Trophoblast cell (in vitro differentiated cells and primary cell): ENCODE data around the gene SLC7A14.

Experiments
- DNase-seq, 2 donors: peaks; one replicate each; pipeline ENCODE4 v3.0.0-alpha.2; 2016
- H2AFZ ChIP-seq: 2 replicates; pipeline ENCODE4 v1.6.1; 2013; ENCODE audit warnings: low read length, moderate library complexity, mild to moderate bottlenecking; ENCODE audit not compliant: insufficient read depth, poor library complexity
- H2AK5ac ChIP-seq: 2 replicates; pipeline ENCODE4 v1.6.1; 2013; ENCODE audit warnings: mild to moderate bottlenecking, low read length
- H2BK120ac ChIP-seq: 2 replicates; pipeline ENCODE4 v1.6.1; 2013; ENCODE audit warnings: low read length, mild to moderate bottlenecking, moderate library complexity; ENCODE audit not compliant: insufficient read depth, poor library complexity
- H2BK12ac ChIP-seq: 2 replicates; pipeline ENCODE4 v1.6.1; 2013; ENCODE audit warnings: mild to moderate bottlenecking, low read length, moderate library complexity
- H2BK5ac ChIP-seq: 2 replicates; pipeline ENCODE4 v1.6.1; 2013; ENCODE audit warnings: low read length, low read depth, moderate library complexity, mild to moderate bottlenecking; ENCODE audit not compliant: poor library complexity
- H3K14ac ChIP-seq: 2 replicates; pipeline ENCODE4 v1.6.1; 2013; ENCODE audit warnings: mild to moderate bottlenecking, low read length
- H3K18ac ChIP-seq: 2 replicates; pipeline ENCODE4 v1.6.1; 2013; ENCODE audit warnings: mild to moderate bottlenecking, low read length
- H3K23ac ChIP-seq: 2 replicates; pipeline ENCODE4 v1.6.1; 2013; ENCODE audit warnings: low read length
- H3K27ac ChIP-seq: 2 replicates; pipeline ENCODE4 v1.5.1; 2013; ENCODE audit warnings: low read depth, mild to moderate bottlenecking, inconsistent platforms, low read length, moderate library complexity
- H3K27me3 ChIP-seq: 2 replicates; pipeline ENCODE4 v1.6.1; 2013; ENCODE audit warnings: inconsistent platforms, mild to moderate bottlenecking, low read length, moderate library complexity; ENCODE audit not compliant: insufficient read depth
- H3K36me3 ChIP-seq, 2 experiments: 1 replicate in 1 of 2; 2 replicates in 1 of 2; pipeline ENCODE4 v1.6.1; 2013; ENCODE audit warnings: low read length in 2 of 2, mild to moderate bottlenecking in 2 of 2, moderate library complexity in 1 of 2; ENCODE audit not compliant: insufficient read depth in 2 of 2, control insufficient read depth in 1 of 2
- H3K4ac ChIP-seq: 2 replicates; pipeline ENCODE4 v1.6.1; 2013; ENCODE audit warnings: low read depth, mild to moderate bottlenecking, low read length, moderate library complexity
- H3K4me1 ChIP-seq, 2 experiments: 1 replicate in 1 of 2; 2 replicates in 1 of 2; pipeline ENCODE4 v1.6.1; 2013; ENCODE audit warnings: low read length in 2 of 2, mild to moderate bottlenecking in 2 of 2, moderate library complexity in 1 of 2; ENCODE audit not compliant: insufficient read depth in 2 of 2, control insufficient read depth in 1 of 2
- H3K4me2 ChIP-seq: 2 replicates; pipeline ENCODE4 v1.6.1; 2013; ENCODE audit warnings: inconsistent platforms, mild to moderate bottlenecking, low read length, moderate library complexity
- H3K4me3 ChIP-seq: 2 replicates; pipeline ENCODE4 v1.5.1; 2013; ENCODE audit warnings: mild to moderate bottlenecking, low read depth, low read length, inconsistent platforms
- H3K79me1 ChIP-seq: one replicate; pipeline ENCODE4 v1.6.1; 2013; ENCODE audit warnings: low read length
- H3K79me2 ChIP-seq: 2 replicates; pipeline ENCODE4 v1.6.1; 2013; ENCODE audit warnings: low read length, mild to moderate bottlenecking; ENCODE audit not compliant: control insufficient read depth, insufficient read depth, poor library complexity
- H3K9ac ChIP-seq: 2 replicates; pipeline ENCODE4 v1.6.1; 2013; ENCODE audit warnings: mild to moderate bottlenecking, low read length
- H3K9me3 ChIP-seq: 2 replicates; pipeline ENCODE4 v1.6.1; 2013; ENCODE audit warnings: low read depth, mild to moderate bottlenecking, control low read depth, inconsistent platforms, low read length; ENCODE audit not compliant: insufficient read depth
- H4K12ac ChIP-seq: 2 replicates; pipeline ENCODE4 v1.6.1; 2013; ENCODE audit warnings: low read depth, mild to moderate bottlenecking, low read length, moderate library complexity
- H4K8ac ChIP-seq: 2 replicates; pipeline ENCODE4 v1.6.1; 2013; ENCODE audit warnings: low read depth, mild to moderate bottlenecking, low read length, moderate library complexity
- H4K91ac ChIP-seq: one replicate; pipeline ENCODE4 v1.6.1; 2013; ENCODE audit warnings: low read depth, mild to moderate bottlenecking, low read length, moderate library complexity
- WGBS: extraction: QIAGEN DNeasy Blood & Tissue Kit; methylation state at CpG from one replicate; pipeline ENCODE4 v1.1.7; 2013; ENCODE audit warnings: missing lambda C conversion rate; ENCODE audit not compliant: insufficient read length, insufficient coverage; ENCODE audit errors: extremely low coverage; 5-methylcytosine and 5-hydroxymethylcytosine counted together

SLC7A14 gene

DNA sequence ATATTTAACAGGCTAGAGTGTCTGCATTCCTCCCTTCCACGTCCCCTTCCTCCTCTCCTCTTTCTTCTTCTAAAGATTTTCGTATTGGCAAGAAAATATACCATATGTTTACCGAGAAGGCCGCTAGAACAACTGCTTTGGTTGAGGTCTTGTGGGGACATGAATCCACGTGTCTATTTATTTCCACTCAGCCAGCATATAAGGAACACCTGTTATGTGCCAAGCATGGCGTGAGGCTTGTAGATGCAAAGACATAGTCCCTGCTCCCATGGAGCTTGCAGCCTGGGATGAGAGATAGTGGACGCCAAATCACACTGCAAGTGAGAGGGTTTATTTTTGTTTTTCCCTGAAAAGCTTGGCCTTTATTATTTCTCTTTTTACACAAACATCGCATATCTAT, 57.1 kb downstream of the SLC7A14 start:
- Histone ChIP-seq H4K12ac (no peak overlapping the region), H3K79me1 (no peaks in the 10 kb centered on the region), H4K8ac (no peak overlapping the region), H2AK5ac (no peak overlapping the region), H2BK12ac (no peak overlapping the region), H3K4me2 (no peak overlapping the region), H3K23ac (no peak overlapping the region), H3K36me3 (no peaks in the 10 kb centered on the region), H3K14ac (no peak overlapping the region), H3K18ac (no peak overlapping the region), H4K91ac (no peak overlapping the region), H3K9ac (no peak overlapping the region), H3K9me3 (peaks cover 4% of the 10 kb centered on the region), H2BK5ac (no peak overlapping the region), H3K79me2 (no peaks in the 10 kb centered on the region), H3K27me3 (no peaks in the 10 kb centered on the region), H3K4me3 (no peak overlapping the region), H2AFZ (no peak overlapping the region), H3K4ac (no peak overlapping the region), H3K4me1 (no peaks in the 10 kb centered on the region), H3K27ac (no peak overlapping the region), H2BK120ac (no peak overlapping the region)
- DNase-seq, result no peak
- no CpG with 5 or more reads among the region's 8 CpGs for WGBS

DNA sequence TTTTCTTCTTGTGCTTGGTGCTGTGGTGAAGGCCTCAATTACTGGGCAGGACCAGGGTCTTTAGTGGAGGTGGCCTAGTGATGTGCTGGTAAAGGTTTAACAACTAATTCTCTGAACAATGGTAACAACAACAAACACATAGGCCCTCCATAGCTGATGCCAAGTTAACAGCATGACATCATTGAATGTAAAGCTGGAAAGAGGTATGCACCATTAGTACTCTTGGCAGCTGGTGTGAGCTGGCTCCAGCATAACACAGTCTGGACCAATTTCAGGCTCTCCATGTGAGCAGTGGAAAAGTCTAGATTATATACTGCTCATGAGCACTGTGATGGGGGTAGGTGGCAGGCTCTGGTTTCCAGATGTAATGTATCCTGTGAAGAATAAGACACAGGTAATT, 61.8 kb downstream of the SLC7A14 start:
- H4K12ac ChIP-seq, result no peak overlapping the region
- H3K23ac ChIP-seq, result no peak overlapping the region
- H3K79me2 ChIP-seq, result no peaks in the 10 kb centered on the region
- H3K4me2 ChIP-seq, result no peak overlapping the region
- H3K9ac ChIP-seq, result no peak overlapping the region
- H2BK5ac ChIP-seq, result no peak overlapping the region
- no peak overlapping the region for H2BK12ac ChIP-seq
- H3K4ac ChIP-seq, result no peak overlapping the region
- H3K4me3 ChIP-seq, result no peak overlapping the region
- H3K79me1 ChIP-seq, result no peaks in the 10 kb centered on the region
- H3K14ac ChIP-seq, result no peak overlapping the region
- no peaks in the 10 kb centered on the region for H3K4me1 ChIP-seq
- no peak overlapping the region for H2BK120ac ChIP-seq
- no peak overlapping the region for H3K27ac ChIP-seq
- no peak overlapping the region for H3K18ac ChIP-seq
- H2AFZ ChIP-seq, result no peak overlapping the region
- no peak overlapping the region for H4K91ac ChIP-seq
- no peak for DNase-seq
- H4K8ac ChIP-seq, result no peak overlapping the region
- peaks cover 4% of the 10 kb centered on the region for H3K9me3 ChIP-seq
- no peak overlapping the region for H2AK5ac ChIP-seq
- no peaks in the 10 kb centered on the region for H3K27me3 ChIP-seq
- H3K36me3 ChIP-seq, result no peaks in the 10 kb centered on the region

DNA sequence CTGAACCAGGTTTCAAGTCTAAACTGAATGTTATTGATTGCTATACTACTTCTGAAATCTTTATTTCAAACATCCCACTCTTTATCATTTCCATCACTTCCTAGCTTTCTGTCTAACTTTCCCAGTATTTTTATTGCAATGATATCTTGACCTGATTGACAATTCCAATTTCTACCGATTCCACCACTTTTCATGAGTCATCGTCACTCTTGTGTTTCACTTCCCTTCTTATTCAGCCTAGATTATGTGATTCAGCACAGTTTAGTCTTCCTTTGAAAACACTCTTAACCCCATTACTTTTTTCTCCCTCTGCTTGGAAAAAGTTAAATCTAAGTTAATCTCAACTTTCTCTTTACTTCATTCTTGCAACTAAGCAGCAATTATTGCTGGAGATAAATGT, 62.6 kb downstream of the SLC7A14 start:
- no peak overlapping the region for H3K18ac ChIP-seq
- no CpG with 5 or more reads among the region's 2 CpGs for WGBS
- H2AK5ac ChIP-seq, result no peak overlapping the region
- no peak overlapping the region for H2BK12ac ChIP-seq
- H3K79me2 ChIP-seq, result no peaks in the 10 kb centered on the region
- H3K4me2 ChIP-seq, result no peak overlapping the region
- no peak overlapping the region for H3K4me3 ChIP-seq
- no peak overlapping the region for H3K14ac ChIP-seq
- H3K27me3 ChIP-seq, result no peaks in the 10 kb centered on the region
- no peak overlapping the region for H3K4ac ChIP-seq
- no peaks in the 10 kb centered on the region for H3K4me1 ChIP-seq
- H3K23ac ChIP-seq, result no peak overlapping the region
- H4K8ac ChIP-seq, result no peak overlapping the region
- no peak overlapping the region for H3K9ac ChIP-seq
- no peak overlapping the region for H3K27ac ChIP-seq
- H3K36me3 ChIP-seq, result no peaks in the 10 kb centered on the region
- no peak overlapping the region for H2BK5ac ChIP-seq
- no peak overlapping the region for H2AFZ ChIP-seq
- H3K9me3 ChIP-seq, result peaks cover 4% of the 10 kb centered on the region
- no peaks in the 10 kb centered on the region for H3K79me1 ChIP-seq
- H4K12ac ChIP-seq, result no peak overlapping the region
- no peak overlapping the region for H2BK120ac ChIP-seq
- no peak for DNase-seq
- no peak overlapping the region for H4K91ac ChIP-seq

DNA sequence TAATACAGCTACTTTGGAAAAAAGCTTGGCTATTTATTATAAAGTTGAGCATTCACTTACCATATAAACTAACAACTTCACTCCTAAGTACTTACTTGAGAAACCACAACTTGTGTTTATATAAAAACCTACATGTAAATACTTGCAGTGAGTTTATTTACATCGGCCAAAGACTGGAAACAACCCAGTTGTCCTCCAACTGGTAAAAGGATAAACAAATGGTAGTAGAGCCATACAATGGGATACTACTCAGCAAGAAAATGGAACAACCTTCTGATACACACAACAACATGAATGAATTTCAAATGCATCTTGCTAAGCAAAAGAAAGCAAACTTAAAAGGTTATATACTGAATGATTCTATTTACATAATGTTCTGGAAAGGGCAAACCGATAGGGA, 63.7 kb downstream of the SLC7A14 start:
- Histone ChIP-seq H3K9me3 (peaks cover 4% of the 10 kb centered on the region), H3K27me3 (no peaks in the 10 kb centered on the region), H3K18ac (no peak overlapping the region), H2BK5ac (no peak overlapping the region), H3K14ac (no peak overlapping the region), H4K91ac (no peak overlapping the region), H2BK120ac (no peak overlapping the region), H3K79me1 (no peaks in the 10 kb centered on the region), H2AK5ac (no peak overlapping the region), H3K23ac (no peak overlapping the region), H3K79me2 (no peaks in the 10 kb centered on the region), H3K4me2 (no peak overlapping the region), H2BK12ac (no peak overlapping the region), H2AFZ (no peak overlapping the region), H3K4ac (no peak overlapping the region), H3K27ac (no peak overlapping the region), H3K4me1 (no peaks in the 10 kb centered on the region), H3K4me3 (no peak overlapping the region), H4K12ac (no peak overlapping the region), H4K8ac (no peak overlapping the region), H3K36me3 (no peaks in the 10 kb centered on the region), H3K9ac (no peak overlapping the region)
- WGBS, result no CpG with 5 or more reads among the region's 2 CpGs
- no peak for DNase-seq

DNA sequence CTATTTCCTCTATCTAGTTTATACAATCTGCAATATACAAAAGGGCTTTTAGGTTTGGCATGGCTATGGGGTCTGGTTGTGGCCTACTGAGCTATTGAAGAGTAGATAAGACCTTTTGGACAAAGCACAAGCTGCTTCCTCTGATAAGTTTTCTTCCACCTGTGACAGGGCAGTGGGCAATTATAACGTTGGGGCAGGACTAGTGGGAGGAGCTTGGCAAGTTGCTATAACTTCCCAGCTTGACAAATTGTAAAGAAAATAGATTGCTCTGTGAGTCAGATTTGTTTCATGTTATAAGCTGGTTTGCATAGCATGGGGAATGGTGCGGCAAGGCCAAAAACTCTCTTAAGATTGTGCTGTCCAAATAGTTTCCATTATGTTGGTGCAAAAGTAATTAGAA, 64.9 kb downstream of the SLC7A14 start:
- H3K14ac ChIP-seq, result no peak overlapping the region
- H3K4me2 ChIP-seq, result no peak overlapping the region
- H2AK5ac ChIP-seq, result no peak overlapping the region
- H3K27me3 ChIP-seq, result no peaks in the 10 kb centered on the region
- no peak overlapping the region for H4K91ac ChIP-seq
- no peak overlapping the region for H2BK120ac ChIP-seq
- no peak overlapping the region for H3K23ac ChIP-seq
- no peak overlapping the region for H2BK12ac ChIP-seq
- no peaks in the 10 kb centered on the region for H3K79me1 ChIP-seq
- H4K8ac ChIP-seq, result no peak overlapping the region
- no peak overlapping the region for H3K4ac ChIP-seq
- no peaks in the 10 kb centered on the region for H3K4me1 ChIP-seq
- no peak for DNase-seq
- H3K27ac ChIP-seq, result no peak overlapping the region
- H4K12ac ChIP-seq, result no peak overlapping the region
- no CpG with 5 or more reads among the region's 2 CpGs for WGBS
- no peak overlapping the region for H2AFZ ChIP-seq
- H3K9ac ChIP-seq, result no peak overlapping the region
- H3K9me3 ChIP-seq, result no peaks in the 10 kb centered on the region
- H3K4me3 ChIP-seq, result no peak overlapping the region
- H3K18ac ChIP-seq, result no peak overlapping the region
- no peak overlapping the region for H2BK5ac ChIP-seq
- no peaks in the 10 kb centered on the region for H3K36me3 ChIP-seq
- no peaks in the 10 kb centered on the region for H3K79me2 ChIP-seq
